ENCODE data around the gene CCDC28A.

Gene CCDC28A

GRCh38 chr6:138734585-138734984, 39.0 kb upstream of the CCDC28A start:
- no peak overlapping the region for H3K4me3 ChIP-seq (ENCODE audit: low read depth, low read length)
- no peak for DNase-seq (ENCODE audit: low read depth)
- TF ChIP-seq, protein P1, sequence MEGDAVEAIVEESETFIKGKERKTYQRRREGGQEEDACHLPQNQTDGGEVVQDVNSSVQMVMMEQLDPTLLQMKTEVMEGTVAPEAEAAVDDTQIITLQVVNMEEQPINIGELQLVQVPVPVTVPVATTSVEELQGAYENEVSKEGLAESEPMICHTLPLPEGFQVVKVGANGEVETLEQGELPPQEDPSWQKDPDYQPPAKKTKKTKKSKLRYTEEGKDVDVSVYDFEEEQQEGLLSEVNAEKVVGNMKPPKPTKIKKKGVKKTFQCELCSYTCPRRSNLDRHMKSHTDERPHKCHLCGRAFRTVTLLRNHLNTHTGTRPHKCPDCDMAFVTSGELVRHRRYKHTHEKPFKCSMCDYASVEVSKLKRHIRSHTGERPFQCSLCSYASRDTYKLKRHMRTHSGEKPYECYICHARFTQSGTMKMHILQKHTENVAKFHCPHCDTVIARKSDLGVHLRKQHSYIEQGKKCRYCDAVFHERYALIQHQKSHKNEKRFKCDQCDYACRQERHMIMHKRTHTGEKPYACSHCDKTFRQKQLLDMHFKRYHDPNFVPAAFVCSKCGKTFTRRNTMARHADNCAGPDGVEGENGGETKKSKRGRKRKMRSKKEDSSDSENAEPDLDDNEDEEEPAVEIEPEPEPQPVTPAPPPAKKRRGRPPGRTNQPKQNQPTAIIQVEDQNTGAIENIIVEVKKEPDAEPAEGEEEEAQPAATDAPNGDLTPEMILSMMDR (IDR thresholded peaks at IDR 0.05; ENCODE audit: insufficient read depth, low read depth, low read length, missing control alignments), result no peak

GRCh38 chr6:138736640-138737039, 36.9 kb upstream of the CCDC28A start:
- DNase-seq (ENCODE audit: low read depth), result no peak
- no peak overlapping the region for H3K4me3 ChIP-seq (ENCODE audit: low read depth, low read length)
- TF ChIP-seq, protein P1 (IDR thresholded peaks at IDR 0.05; ENCODE audit: insufficient read depth, low read depth, low read length, missing control alignments), result no peak

GRCh38 chr6:138752017-138752416, 21.6 kb upstream of the CCDC28A start:
- TF ChIP-seq, protein P1 (IDR thresholded peaks at IDR 0.05; ENCODE audit: insufficient read depth, low read depth, low read length, missing control alignments), result peak; percentile 6
- no peak for DNase-seq (ENCODE audit: low read depth)
- H3K4me3 ChIP-seq (ENCODE audit: low read depth, low read length), result no peak overlapping the region

GRCh38 chr6:138757136-138757535, 16.4 kb upstream of the CCDC28A start:
- TF ChIP-seq, protein P1 (IDR thresholded peaks at IDR 0.05; ENCODE audit: insufficient read depth, low read depth, low read length, missing control alignments), result no peak
- no peak overlapping the region for H3K4me3 ChIP-seq (ENCODE audit: low read depth, low read length)
- DNase-seq (ENCODE audit: low read depth), result no peak

- DNase-seq (ENCODE audit: low read depth), result peak; percentile 36
- TF ChIP-seq, protein P1 (IDR thresholded peaks at IDR 0.05; ENCODE audit: insufficient read depth, low read depth, low read length, missing control alignments), result peak; percentile 36
- H3K4me3 ChIP-seq (ENCODE audit: low read depth, low read length), result no peak overlapping the region
These were observed 7.5 kb upstream of the CCDC28A start for GRCh38 chr6:138765896-138766655.

DNA sequence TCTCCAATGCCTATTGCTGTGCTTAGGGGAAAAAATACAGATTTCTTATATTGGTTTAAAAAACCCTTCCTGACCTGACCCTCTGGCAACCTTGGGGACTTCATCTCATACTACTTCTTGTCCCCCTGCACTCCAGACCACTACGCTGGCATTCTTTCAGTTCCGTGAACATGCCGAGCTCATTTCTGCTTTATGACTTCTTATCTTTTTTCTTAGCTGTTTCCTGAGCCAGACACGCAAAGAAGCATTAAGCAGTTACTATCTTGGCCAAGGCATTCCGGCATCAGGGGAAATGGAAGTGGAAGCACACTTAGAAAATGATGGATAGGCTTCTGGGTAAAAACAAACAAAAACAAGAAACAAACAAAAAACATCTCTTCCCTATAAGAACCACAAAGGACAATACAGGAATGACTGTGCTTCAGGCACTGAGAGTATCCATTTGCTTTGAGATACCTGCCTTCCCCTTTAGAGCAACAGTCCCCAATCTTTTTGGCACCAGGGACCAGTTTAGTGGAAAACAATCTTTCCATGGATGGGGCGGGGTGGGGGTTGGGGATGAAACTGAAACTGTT, 4.4 kb upstream of the CCDC28A start:
- TF ChIP-seq, protein P1 (IDR thresholded peaks at IDR 0.05; ENCODE audit: insufficient read depth, low read depth, low read length, missing control alignments), result no peak
- no peak for DNase-seq (ENCODE audit: low read depth)
- H3K4me3 ChIP-seq (ENCODE audit: low read depth, low read length), result no peak overlapping the region

All from GM12865 (cell line).